IMR-90 (cell line): ENCODE measurements around the gene BBIP1. TPM values are rescaled to one million over a fixed set of nuclear protein-coding genes. Genes with fewer than 3 reads are reported as not detected.

Experiments used
- ATAC-seq: fragments of 200-7000 bp; cut with Tn5 transposase; 2 replicates; pipeline ENCODE4 v1.9.1; 2020; ENCODE audit warnings: low read depth, mild to moderate bottlenecking, moderate library complexity
- BruUV-seq: library from RNA; stranded (reverse); fragments of 400-500 nt; replicated peaks from 2 replicates; lab custom pipeline; 2021; lab: Mats Ljungman, UMichigan
- CTCF ChIA-PET: fragments of 300-600 bp; formaldehyde crosslinking; extraction: SDS; loops from one replicate; lab custom pipeline; 2021; ENCODE audit warnings: antibody characterized with exemption; lab: Yijun Ruan, JAX
- POLR2A ChIA-PET: fragments of 300-600 bp; sonication (Branson Sonifier 250); formaldehyde crosslinking; loops from one replicate; lab custom pipeline; 2022; ENCODE audit warnings: antibody characterized with exemption; ENCODE audit not compliant: unreplicated experiment; lab: Charles Lee
- DNase-seq: peaks from one replicate; pipeline ENCODE4 v3.0.0; 2013
- H2AFZ ChIP-seq: replicated peaks from 2 replicates; pipeline ENCODE3; 2013; ENCODE audit warnings: low read length, mild to moderate bottlenecking; ENCODE audit not compliant: poor library complexity
- H2AK5ac ChIP-seq: 2 replicates; pipeline ENCODE4 v1.6.1; 2013; ENCODE audit warnings: low read depth, low read length, inconsistent platforms
- H2AK9ac ChIP-seq: replicated peaks from 2 replicates; pipeline ENCODE3; 2013; ENCODE audit warnings: mild to moderate bottlenecking, low read depth, low read length, moderate library complexity; ENCODE audit not compliant: poor library complexity
- H2BK120ac ChIP-seq: 2 replicates; pipeline ENCODE4 v1.6.1; 2013; ENCODE audit warnings: low read depth, low read length, inconsistent platforms
- H2BK15ac ChIP-seq: 3 replicates; pipeline ENCODE4 v1.6.1; 2013; ENCODE audit warnings: low read depth, low read length, inconsistent platforms
- H2BK20ac ChIP-seq: 2 replicates; pipeline ENCODE4 v1.6.1; 2013; ENCODE audit warnings: low read depth, mild to moderate bottlenecking, inconsistent platforms, low read length, moderate library complexity
- H2BK5ac ChIP-seq: 2 replicates; pipeline ENCODE4 v1.6.1; 2013; ENCODE audit warnings: mild to moderate bottlenecking, low read depth, low read length, inconsistent platforms; ENCODE audit not compliant: poor library complexity, severe bottlenecking
- H3K14ac ChIP-seq: replicated peaks from 2 replicates; pipeline ENCODE4 v1.6.1; 2013; ENCODE audit warnings: low read depth, low read length, inconsistent platforms
- H3K18ac ChIP-seq: 2 replicates; pipeline ENCODE4 v1.6.1; 2013; ENCODE audit warnings: low read depth, low read length, control low read depth
- H3K23ac ChIP-seq: 2 replicates; pipeline ENCODE4 v1.6.1; 2013; ENCODE audit warnings: low read depth, low read length, inconsistent platforms
- H3K27ac ChIP-seq: 2 replicates; pipeline ENCODE4 v1.5.1; 2013; ENCODE audit warnings: mild to moderate bottlenecking, control low read depth, low read length; ENCODE audit not compliant: insufficient read depth
- H3K27me3 ChIP-seq: 2 replicates; pipeline ENCODE4 v1.6.1; 2013; ENCODE audit warnings: low read length; ENCODE audit not compliant: control insufficient read depth, insufficient read depth
- H3K36me3 ChIP-seq: 2 replicates; pipeline ENCODE4 v1.6.1; 2013; ENCODE audit warnings: low read length, mixed read lengths; ENCODE audit not compliant: control insufficient read depth, insufficient read depth
- H3K4ac ChIP-seq: 2 replicates; pipeline ENCODE4 v1.6.1; 2013; ENCODE audit warnings: low read depth, low read length, inconsistent platforms
- H3K4me1 ChIP-seq: 2 replicates; pipeline ENCODE4 v1.6.1; 2013; ENCODE audit warnings: low read length, mixed read lengths; ENCODE audit not compliant: control insufficient read depth, insufficient read depth
- H3K4me2 ChIP-seq: 2 replicates; pipeline ENCODE4 v1.6.1; 2013; ENCODE audit warnings: low read depth, mild to moderate bottlenecking, control low read depth, low read length, moderate library complexity
- H3K4me3 ChIP-seq: 2 replicates; pipeline ENCODE4 v1.5.1; 2013; ENCODE audit warnings: low read depth, mild to moderate bottlenecking, control low read depth, low read length, moderate library complexity; ENCODE audit not compliant: insufficient read depth
- H3K56ac ChIP-seq: 2 replicates; pipeline ENCODE4 v1.6.1; 2013; ENCODE audit warnings: low read length, inconsistent platforms; ENCODE audit not compliant: insufficient read depth; ENCODE audit errors: extremely low read depth
- H3K79me1 ChIP-seq, 2 experiments: 2 replicates each; pipeline ENCODE4 v1.6.1; 2013; ENCODE audit warnings: low read length in 2 of 2, inconsistent platforms in 1 of 2, low read depth in 1 of 2
- H3K9ac ChIP-seq: 2 replicates; pipeline ENCODE4 v1.6.1; 2013; ENCODE audit warnings: low read depth, low read length, control low read depth
- H3K9me1 ChIP-seq: 2 replicates; pipeline ENCODE4 v1.6.1; 2013; ENCODE audit warnings: low read length, inconsistent platforms; ENCODE audit not compliant: insufficient read depth
- H3K9me3 ChIP-seq: 2 replicates; pipeline ENCODE4 v1.6.1; 2013; ENCODE audit warnings: low read length; ENCODE audit not compliant: control insufficient read depth, insufficient read depth
- H4K20me1 ChIP-seq: 2 replicates; pipeline ENCODE4 v1.6.1; 2013; ENCODE audit warnings: low read length, inconsistent platforms; ENCODE audit not compliant: insufficient read depth
- H4K5ac ChIP-seq: 2 replicates; pipeline ENCODE4 v1.6.1; 2013; ENCODE audit warnings: mild to moderate bottlenecking, low read depth, low read length, control low read depth
- H4K8ac ChIP-seq, 2 experiments: 2 replicates each; pipeline ENCODE4 v1.6.1; 2013; ENCODE audit warnings: low read depth in 2 of 2, low read length in 2 of 2, control low read depth in 1 of 2, inconsistent platforms in 1 of 2
- H4K91ac ChIP-seq: 2 replicates; pipeline ENCODE4 v1.6.1; 2013; ENCODE audit warnings: low read depth, low read length, inconsistent platforms; ENCODE audit not compliant: insufficient read depth
- BHLHE40 ChIP-seq: fragments of 150-350 bp; IDR thresholded peaks from 2 replicates; pipeline ENCODE4 v1.6.1; 2016; ENCODE audit warnings: mild to moderate bottlenecking, low read depth, low read length
- CEBPB ChIP-seq: IDR thresholded peaks from 2 replicates; pipeline ENCODE4 v1.6.1; 2012; ENCODE audit warnings: low read depth, low read length, improper control_type of control experiment
- CHD1 ChIP-seq: IDR thresholded peaks from 2 replicates; pipeline ENCODE4 v1.6.1; 2012; ENCODE audit warnings: low read depth, low read length, improper control_type of control experiment
- FOS ChIP-seq: fragments of 150-350 bp; IDR thresholded peaks from 2 replicates; pipeline ENCODE4 v1.6.1; 2016; ENCODE audit warnings: low read depth, low read length
- MAFK ChIP-seq: IDR thresholded peaks from 2 replicates; pipeline ENCODE4 v1.6.1; 2012; ENCODE audit warnings: low read depth, low read length, improper control_type of control experiment
- MAZ ChIP-seq: IDR thresholded peaks from 2 replicates; pipeline ENCODE4 v1.6.1; 2012; ENCODE audit warnings: low read depth, mild to moderate bottlenecking, low read length, improper control_type of control experiment, moderate library complexity, borderline replicate concordance
- MXI1 ChIP-seq: IDR thresholded peaks from 2 replicates; pipeline ENCODE4 v1.6.1; 2012; ENCODE audit warnings: low read depth, mild to moderate bottlenecking, low read length, moderate library complexity, borderline replicate concordance
- NFE2L2 ChIP-seq: fragments of 150-350 bp; IDR thresholded peaks from 2 replicates; pipeline ENCODE4 v1.6.1; 2016; ENCODE audit warnings: low read depth, mild to moderate bottlenecking, low read length
- POLR2A ChIP-seq: IDR thresholded peaks from 2 replicates; pipeline ENCODE4 v1.6.1; 2012; ENCODE audit warnings: mild to moderate bottlenecking, low read depth, low read length
- RAD21 ChIP-seq: IDR thresholded peaks from 2 replicates; pipeline ENCODE4 v1.6.1; 2012; ENCODE audit warnings: low read length, improper control_type of control experiment
- RCOR1 ChIP-seq: IDR thresholded peaks from 2 replicates; pipeline ENCODE4 v1.6.1; 2012; ENCODE audit warnings: mild to moderate bottlenecking, low read length, improper control_type of control experiment; ENCODE audit not compliant: insufficient replicate concordance
- RFX5 ChIP-seq: IDR thresholded peaks from 2 replicates; pipeline ENCODE4 v1.8.0; 2012; ENCODE audit warnings: low read depth, mild to moderate bottlenecking, low read length, moderate library complexity
- SMC3 ChIP-seq: fragments of 150-350 bp; IDR thresholded peaks from 2 replicates; pipeline ENCODE4 v1.6.1; 2016; ENCODE audit warnings: low read depth, mild to moderate bottlenecking, antibody characterized with exemption, low read length, moderate library complexity
- WGBS, 2 experiments: methylation state at CpG; one replicate each; pipeline versions ENCODE4 v1.1.5 to v1.1.7; 2013; ENCODE audit warnings: missing lambda C conversion rate in 2 of 2; ENCODE audit not compliant: insufficient read length in 1 of 2; ENCODE audit errors: extremely low coverage in 2 of 2; 5-methylcytosine and 5-hydroxymethylcytosine counted together
- dilution Hi-C: fragments of 300-500 bp; cut with HindIII; formaldehyde crosslinking; loops from one replicate; pipeline ENCODE4 v1.14.3; 2018; ENCODE audit warnings: low sequenced_read_pairs; ENCODE audit not compliant: unreplicated experiment
- in situ Hi-C: fragments of 300-500 bp; cut with MboI; formaldehyde crosslinking; loops from 3 replicates; pipeline ENCODE4 v1.14.3; 2019; ENCODE audit warnings: low sequenced_read_pairs, inconsistent platforms, mixed read lengths
- intact Hi-C: fragments of 100-400 bp; cut with micrococcal nuclease; formaldehyde crosslinking; loops from 2 replicates; pipeline ENCODE4 v1.10.0; 2022
- polyA plus RNA-seq, 3 experiments: library from polyadenylated mRNA; depleted of rRNA; stranded (reverse); fragments of >200 nt; gene quantifications; 2 replicates each; pipeline ENCODE4 v1.2.3, GENCODE V29; 2012; ENCODE audit warnings: low replicate concordance in 1 of 3
- total RNA-seq: library from RNA; depleted of rRNA; stranded (reverse); fragments of >200 nt; gene quantifications from 2 replicates; pipeline ENCODE4 v1.2.3, GENCODE V29; 2012
- TF ChIP-seq, protein P1 (sequence below): conservative IDR thresholded peaks from 2 replicates; pipeline ENCODE4 v1.5.1; 2012; ENCODE audit warnings: mild to moderate bottlenecking, low read depth, low read length, improper control_type of control experiment
- TF ChIP-seq, protein P2 (sequence below): fragments of 150-350 bp; IDR thresholded peaks from 2 replicates; pipeline ENCODE4 v1.6.1; 2017; ENCODE audit warnings: mild to moderate bottlenecking, antibody characterized with exemption, low read length, low read depth
- TF ChIP-seq, protein P3 (sequence below): fragments of 150-350 bp; IDR thresholded peaks from 2 replicates; pipeline ENCODE4 v1.6.1; 2016; ENCODE audit warnings: low read depth, mild to moderate bottlenecking, low read length, moderate library complexity, borderline replicate concordance

The BBIP1 gene
- total and polyA plus RNA-seq, 2 of the 4 experiments (the other 2 are of a cell fraction), result 17.4 to 19.9 TPM

DNA sequence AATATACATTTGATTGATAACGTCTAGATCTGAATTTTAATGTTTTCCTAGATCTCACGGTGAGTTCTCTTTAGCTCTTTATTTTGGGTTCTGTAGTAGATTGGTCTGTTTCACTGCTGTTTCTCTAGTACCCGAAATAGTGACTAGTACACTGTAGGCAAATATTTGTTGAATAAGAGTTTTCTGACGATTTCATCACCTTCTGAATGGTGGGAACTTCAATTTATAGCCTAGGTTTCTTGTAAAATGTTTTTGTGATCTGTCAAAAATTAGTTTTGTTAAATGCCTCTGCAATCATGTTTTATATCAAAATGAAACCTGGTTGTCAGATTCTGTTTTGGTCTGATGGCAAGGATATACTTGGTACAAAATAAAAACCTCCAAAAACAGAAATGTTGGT is 37.1 kb downstream of the BBIP1 start:
- CTCF ChIA-PET, result interaction anchor here (0.7 kb wide), 1 partner anchor 47 kb away, joined by 3 read pairs; no protein-coding TSS in a partner anchor

More for the DNA sequence above, 37.1 kb downstream of the BBIP1 start:
- no peak overlapping the region for H3K4me2 ChIP-seq
- no peak overlapping the region for H4K5ac ChIP-seq
- no peak overlapping the region for H2BK120ac ChIP-seq
- H4K8ac ChIP-seq, result no peak overlapping the region
- no peaks in the 10 kb centered on the region; the same call in 1 of the 2 replicates for H3K9me1 ChIP-seq
- no peak overlapping the region for H2BK15ac ChIP-seq
- 100% methylated on average over 1 of the region's 4 CpGs; no CpG with 5 or more reads in 1 of the 2 experiments for WGBS, 2 experiments
- no peak overlapping the region for H2BK20ac ChIP-seq
- intact Hi-C loops, result no loop called here
- dilution Hi-C loops, result no loop called here
- POLR2A ChIA-PET, result no interaction called here
- H3K4ac ChIP-seq, result no peak overlapping the region
- H3K4me3 ChIP-seq, result no peak overlapping the region
- H3K9me3 ChIP-seq, result no peaks in the 10 kb centered on the region
- no peak overlapping the region for H3K9ac ChIP-seq
- no peak overlapping the region for H3K18ac ChIP-seq
- ATAC-seq, result no peak
- H4K20me1 ChIP-seq, result no peaks in the 10 kb centered on the region; the same call in 1 of the 2 replicates
- H3K23ac ChIP-seq, result no peak overlapping the region
- H3K27ac ChIP-seq, result no peak overlapping the region
- H2AK9ac ChIP-seq, result no peak overlapping the region
- peaks cover 9% of the 10 kb centered on the region for H3K36me3 ChIP-seq
- DNase-seq, result no peak
- no peak overlapping the region for H3K14ac ChIP-seq
- H3K4me1 ChIP-seq, result peaks cover 2% of the 10 kb centered on the region; the same call in 1 of the 2 replicates
- no peak overlapping the region for H2AK5ac ChIP-seq
- in situ Hi-C loops, result loop anchor here (10.0 kb wide), 1 partner anchor 577 kb away; the partner anchor contains the start of gene SMNDC1
- H2BK5ac ChIP-seq, result no peak overlapping the region
- no peak overlapping the region for H2AFZ ChIP-seq
- no peak overlapping the region for H4K91ac ChIP-seq
- no peaks in the 10 kb centered on the region for H3K27me3 ChIP-seq
- no TSS peak for BruUV-seq
- TF ChIP-seq, protein P1, sequence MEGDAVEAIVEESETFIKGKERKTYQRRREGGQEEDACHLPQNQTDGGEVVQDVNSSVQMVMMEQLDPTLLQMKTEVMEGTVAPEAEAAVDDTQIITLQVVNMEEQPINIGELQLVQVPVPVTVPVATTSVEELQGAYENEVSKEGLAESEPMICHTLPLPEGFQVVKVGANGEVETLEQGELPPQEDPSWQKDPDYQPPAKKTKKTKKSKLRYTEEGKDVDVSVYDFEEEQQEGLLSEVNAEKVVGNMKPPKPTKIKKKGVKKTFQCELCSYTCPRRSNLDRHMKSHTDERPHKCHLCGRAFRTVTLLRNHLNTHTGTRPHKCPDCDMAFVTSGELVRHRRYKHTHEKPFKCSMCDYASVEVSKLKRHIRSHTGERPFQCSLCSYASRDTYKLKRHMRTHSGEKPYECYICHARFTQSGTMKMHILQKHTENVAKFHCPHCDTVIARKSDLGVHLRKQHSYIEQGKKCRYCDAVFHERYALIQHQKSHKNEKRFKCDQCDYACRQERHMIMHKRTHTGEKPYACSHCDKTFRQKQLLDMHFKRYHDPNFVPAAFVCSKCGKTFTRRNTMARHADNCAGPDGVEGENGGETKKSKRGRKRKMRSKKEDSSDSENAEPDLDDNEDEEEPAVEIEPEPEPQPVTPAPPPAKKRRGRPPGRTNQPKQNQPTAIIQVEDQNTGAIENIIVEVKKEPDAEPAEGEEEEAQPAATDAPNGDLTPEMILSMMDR, result no peak
- TF ChIP-seq NFE2L2 (no peak), MAFK (no peak), RCOR1 (no peak), MAZ (no peak), FOS (no peak), CEBPB (no peak), SMC3 (no peak), BHLHE40 (no peak), POLR2A (no peak), CHD1 (no peak), RAD21 (no peak), RFX5 (no peak), MXI1 (no peak)
- TF ChIP-seq, protein P2, sequence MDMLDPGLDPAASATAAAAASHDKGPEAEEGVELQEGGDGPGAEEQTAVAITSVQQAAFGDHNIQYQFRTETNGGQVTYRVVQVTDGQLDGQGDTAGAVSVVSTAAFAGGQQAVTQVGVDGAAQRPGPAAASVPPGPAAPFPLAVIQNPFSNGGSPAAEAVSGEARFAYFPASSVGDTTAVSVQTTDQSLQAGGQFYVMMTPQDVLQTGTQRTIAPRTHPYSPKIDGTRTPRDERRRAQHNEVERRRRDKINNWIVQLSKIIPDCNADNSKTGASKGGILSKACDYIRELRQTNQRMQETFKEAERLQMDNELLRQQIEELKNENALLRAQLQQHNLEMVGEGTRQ, result no peak
- TF ChIP-seq, protein P3, sequence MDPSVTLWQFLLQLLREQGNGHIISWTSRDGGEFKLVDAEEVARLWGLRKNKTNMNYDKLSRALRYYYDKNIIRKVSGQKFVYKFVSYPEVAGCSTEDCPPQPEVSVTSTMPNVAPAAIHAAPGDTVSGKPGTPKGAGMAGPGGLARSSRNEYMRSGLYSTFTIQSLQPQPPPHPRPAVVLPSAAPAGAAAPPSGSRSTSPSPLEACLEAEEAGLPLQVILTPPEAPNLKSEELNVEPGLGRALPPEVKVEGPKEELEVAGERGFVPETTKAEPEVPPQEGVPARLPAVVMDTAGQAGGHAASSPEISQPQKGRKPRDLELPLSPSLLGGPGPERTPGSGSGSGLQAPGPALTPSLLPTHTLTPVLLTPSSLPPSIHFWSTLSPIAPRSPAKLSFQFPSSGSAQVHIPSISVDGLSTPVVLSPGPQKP, result no peak
- H3K56ac ChIP-seq, result no peak overlapping the region
- peaks cover 0 to 3% of the 10 kb centered on the region in 2 experiments; a peak in 2 of 4 replicates for H3K79me1 ChIP-seq
